ENCODE data around the gene AP4E1.

DNA sequence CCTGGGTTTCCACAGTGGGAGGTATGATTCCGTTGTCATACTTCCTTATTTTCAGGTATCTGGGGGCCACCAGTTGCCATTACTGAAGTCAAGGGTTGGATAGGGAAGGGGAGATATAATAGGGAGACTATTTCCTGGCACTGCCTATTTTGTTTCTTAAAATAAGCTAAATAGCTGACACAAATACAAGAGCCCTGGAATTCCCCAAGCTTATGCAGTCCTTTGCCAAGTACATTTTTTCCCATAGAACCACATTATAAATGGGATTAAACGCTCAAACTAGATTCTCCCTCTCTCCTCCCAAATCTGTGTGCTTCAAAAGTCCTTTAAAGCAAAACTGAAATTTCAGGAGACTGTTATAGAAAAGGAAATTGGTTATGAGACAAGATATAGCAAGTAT is 68.7 kb downstream of the AP4E1 start:
- no peak for TF ChIP-seq POLR2A (IDR thresholded peaks at IDR 0.05)
- TF ChIP-seq, protein P1, sequence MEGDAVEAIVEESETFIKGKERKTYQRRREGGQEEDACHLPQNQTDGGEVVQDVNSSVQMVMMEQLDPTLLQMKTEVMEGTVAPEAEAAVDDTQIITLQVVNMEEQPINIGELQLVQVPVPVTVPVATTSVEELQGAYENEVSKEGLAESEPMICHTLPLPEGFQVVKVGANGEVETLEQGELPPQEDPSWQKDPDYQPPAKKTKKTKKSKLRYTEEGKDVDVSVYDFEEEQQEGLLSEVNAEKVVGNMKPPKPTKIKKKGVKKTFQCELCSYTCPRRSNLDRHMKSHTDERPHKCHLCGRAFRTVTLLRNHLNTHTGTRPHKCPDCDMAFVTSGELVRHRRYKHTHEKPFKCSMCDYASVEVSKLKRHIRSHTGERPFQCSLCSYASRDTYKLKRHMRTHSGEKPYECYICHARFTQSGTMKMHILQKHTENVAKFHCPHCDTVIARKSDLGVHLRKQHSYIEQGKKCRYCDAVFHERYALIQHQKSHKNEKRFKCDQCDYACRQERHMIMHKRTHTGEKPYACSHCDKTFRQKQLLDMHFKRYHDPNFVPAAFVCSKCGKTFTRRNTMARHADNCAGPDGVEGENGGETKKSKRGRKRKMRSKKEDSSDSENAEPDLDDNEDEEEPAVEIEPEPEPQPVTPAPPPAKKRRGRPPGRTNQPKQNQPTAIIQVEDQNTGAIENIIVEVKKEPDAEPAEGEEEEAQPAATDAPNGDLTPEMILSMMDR (IDR thresholded peaks at IDR 0.05), result no peak
- TF ChIP-seq EP300 (IDR thresholded peaks at IDR 0.05), result no peak

Measured in tibial nerve (tissue), 4 donors.